Embryonic facial prominence (tissue), 1 donor: ENCODE data around the gene POLR3GL.
"Not testable (repeated sequence)": the region's sequence is repeated elsewhere in the genome, so short reads cannot be mapped to it uniquely, and the experiment has no call there.

Experiments
- DNase-seq: peaks from one replicate; pipeline ENCODE4 v3.0.0-alpha.2; 2016; ENCODE audit errors: extremely low spot score

The POLR3GL gene

DNA sequence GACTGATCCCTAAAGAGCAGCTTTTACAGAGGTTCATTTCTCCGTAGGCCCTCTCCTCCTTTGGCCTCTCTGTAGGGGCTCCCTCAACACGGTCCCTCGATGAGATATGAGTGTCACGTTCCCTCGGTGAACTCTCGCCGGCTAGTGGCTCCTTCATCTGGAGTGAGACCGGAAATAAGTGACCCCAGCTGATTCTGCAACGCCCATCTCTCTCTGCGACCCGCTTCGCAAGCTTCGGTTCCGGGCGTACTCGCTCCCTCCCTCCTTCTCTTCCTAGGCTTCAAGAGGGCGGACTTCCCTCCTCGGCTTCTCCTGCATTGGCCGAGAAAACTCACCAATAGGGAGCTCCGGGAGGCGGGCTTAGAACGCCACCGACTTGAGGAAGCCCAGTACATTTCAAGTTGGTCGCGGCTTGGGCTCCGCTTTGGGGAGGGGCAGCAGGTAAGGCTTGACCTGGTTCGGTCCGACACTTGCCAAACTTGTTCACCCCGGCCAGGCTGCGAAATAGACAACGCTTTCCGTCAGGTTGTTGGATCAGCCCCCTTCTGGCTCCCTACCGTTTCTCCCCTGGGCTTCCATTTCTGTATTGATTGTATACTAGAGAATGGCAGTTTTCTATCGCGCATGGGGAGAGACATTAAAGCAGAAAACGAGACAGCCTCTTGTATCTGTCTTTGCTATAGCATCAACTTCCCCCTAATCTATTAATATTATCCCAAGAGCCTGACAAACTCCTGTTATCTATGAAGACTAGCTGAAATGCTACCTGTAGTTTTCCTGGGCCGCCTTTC, at the start of gene POLR3GL, which contains the start of gene ANKRD34A:
Gene POLR3GL, plus strand, starts transcription at position 363 of the 791 bp plus-strand sequence. CDS start 10,176 bp downstream, outside the sequence.
Gene ANKRD34A, minus strand, starts transcription at position 248 of the 791 bp plus-strand sequence. CDS start 2,816 bp downstream, outside the sequence.
- peak; percentile 83 for DNase-seq

GRCh38 chr1:145916745-145917144, 47.7 kb upstream of the POLR3GL start:
- DNase-seq, result no peak

DNA sequence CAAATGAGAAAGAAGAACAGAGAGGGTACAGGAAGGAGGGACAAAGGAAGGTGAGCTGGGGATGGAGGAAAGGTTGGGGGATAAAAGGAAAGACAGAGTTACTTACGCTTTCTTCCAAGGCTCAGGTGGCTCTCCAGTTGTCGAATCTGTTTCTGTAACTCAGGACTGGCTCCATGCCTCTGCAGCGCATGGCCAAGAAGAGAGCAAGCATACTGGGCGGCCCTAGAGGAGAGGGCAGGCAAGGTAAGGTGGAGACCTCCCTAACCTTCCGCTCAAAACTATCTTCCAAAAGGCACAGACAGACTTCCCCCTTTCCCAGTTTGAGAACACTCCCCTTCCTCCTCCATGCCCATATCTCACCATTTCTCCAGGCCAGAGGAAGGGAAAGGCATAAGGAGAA, 46.9 kb upstream of the POLR3GL start:
- no peak for DNase-seq

- DNase-seq, result peak; percentile 83
Measured at GRCh38 chr1:145918144-145918991, 46.1 kb upstream of the POLR3GL start, which contains the start of gene PEX11B. PEX11B (minus strand) TSS chr1:145918717; CDS start chr1:145918688, 29 bp downstream.

- no peak for DNase-seq
Measured at GRCh38 chr1:145918992-145919939, 45.2 kb upstream of the POLR3GL start.

GRCh38 chr1:145920297-145920696, 44.2 kb upstream of the POLR3GL start:
- not testable (repeated sequence) for DNase-seq

- no peak for DNase-seq
Measured at GRCh38 chr1:145922266-145922665, 42.2 kb upstream of the POLR3GL start.

DNA sequence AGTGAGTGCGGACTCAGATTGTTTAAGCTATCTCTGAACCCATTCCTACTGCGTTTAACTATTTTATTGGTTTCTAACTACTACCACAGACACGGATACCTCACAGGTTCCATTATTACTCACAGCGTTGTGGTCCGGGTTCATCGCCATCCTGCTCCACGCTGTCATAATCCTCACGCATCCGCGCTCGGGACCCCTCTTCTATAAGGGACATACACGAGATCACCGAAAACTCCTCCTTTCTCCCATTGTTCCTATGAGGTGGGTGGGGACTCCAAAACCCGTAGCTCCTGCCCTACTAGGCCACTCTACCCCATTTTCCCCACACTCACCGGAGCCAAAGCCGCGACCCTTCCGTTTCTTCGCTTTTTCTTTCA, 37.8 kb upstream of the POLR3GL start:
- DNase-seq, result no peak

- DNase-seq, result peak; percentile 99
Measured at GRCh38 chr1:145927063-145927886, 37.2 kb upstream of the POLR3GL start, which contains the start of gene RBM8A. RBM8A (minus strand) TSS chr1:145927484; CDS start chr1:145927426, 58 bp downstream.

DNA sequence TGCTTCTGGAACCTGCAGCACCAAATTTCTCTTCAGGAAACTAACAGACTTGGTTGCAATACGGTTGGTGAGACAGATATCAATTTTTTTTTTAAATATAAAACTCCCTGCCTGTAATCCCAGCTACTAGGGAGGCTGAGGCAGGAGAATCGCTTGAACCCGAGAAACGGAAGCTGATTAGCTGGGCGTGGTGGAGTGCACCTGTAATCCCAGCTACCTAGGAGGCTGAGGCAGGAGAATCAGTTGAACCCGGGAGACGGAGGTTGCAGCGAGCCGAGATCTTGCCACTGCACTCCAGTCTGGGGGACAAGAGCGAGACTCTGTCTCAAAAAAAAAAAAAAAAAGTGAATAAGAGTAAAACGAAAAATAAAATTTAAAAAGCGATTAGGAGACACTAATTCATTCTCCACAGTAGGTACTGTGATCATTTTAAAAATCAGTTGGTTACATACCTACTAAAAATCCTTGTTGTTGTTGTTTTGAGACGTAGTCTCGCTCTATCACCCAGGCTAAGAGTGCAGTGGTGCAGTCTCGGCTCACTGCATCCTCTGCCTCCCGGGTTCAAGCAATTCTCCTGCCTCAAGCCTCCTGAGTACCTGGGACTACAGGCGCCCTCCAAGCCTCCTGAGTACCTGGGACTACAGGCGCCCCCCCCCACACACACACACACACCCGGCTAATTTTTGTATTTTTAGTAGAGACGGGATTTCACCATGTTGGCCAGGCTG, 36.4 kb upstream of the POLR3GL start:
- no peak for DNase-seq

DNA sequence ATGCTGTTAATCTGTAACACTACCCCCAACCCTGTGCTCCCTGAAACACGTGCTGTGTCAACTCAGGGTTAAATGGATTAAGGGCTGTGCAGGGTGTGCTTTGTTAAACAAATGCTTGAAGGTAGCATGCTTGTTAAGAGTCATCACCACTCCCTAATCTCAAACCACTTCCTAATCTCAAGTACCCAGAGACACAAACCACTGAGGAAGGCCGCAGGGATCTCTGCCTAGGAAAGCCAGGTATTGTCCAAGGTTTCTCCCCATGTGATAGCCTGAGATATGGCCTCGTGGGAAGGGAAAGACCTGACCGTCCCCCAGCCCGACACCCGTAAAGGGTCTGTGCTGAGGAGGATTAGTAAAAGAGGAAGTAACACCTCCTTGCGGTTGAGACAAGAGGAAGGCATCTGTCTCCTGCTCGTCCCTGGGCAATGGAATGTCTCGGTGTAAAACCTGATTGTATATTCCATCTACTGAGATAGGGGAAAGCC, 31.9 kb upstream of the POLR3GL start:
- not testable (repeated sequence) for DNase-seq

DNA sequence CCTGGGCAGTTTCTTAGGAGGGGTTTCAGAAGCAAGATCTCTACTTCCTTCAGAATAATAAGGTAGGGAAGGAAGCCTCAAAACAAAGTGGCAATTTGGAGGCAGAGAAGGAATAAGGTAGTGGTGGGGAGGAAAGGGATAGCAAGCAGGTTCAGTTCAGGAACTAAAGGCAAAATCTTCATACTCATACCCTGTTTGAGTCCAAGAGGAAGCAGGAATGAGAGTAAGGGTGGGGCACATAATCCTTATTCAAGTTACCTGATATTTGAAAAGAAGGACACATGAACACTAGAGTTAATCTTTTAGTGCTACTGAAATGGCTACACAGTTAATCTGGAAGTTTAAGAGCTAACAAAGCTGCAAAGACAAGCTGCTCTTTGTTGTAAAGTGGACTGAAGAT, 28.8 kb upstream of the POLR3GL start:
- DNase-seq, result no peak

DNA sequence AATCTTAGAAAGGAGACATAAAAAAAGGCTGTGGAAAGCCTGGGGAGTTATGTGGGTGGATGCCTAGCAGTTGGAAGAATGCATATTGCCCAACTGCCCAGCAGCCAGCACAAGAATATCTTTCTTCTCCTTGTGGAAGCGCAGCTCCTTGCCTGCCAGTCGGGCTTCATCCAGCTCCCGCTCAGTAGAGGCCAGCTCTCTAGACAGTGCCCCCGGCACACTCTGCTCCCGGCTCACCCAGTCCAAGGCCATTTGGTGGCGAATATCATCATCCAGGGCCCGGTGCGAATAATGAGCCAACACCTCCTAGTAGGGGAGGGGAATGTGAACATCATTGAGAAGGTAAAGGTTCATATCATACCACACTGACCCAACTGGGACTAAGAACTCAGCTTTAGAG, 28.2 kb upstream of the POLR3GL start:
- DNase-seq, result no peak

DNA sequence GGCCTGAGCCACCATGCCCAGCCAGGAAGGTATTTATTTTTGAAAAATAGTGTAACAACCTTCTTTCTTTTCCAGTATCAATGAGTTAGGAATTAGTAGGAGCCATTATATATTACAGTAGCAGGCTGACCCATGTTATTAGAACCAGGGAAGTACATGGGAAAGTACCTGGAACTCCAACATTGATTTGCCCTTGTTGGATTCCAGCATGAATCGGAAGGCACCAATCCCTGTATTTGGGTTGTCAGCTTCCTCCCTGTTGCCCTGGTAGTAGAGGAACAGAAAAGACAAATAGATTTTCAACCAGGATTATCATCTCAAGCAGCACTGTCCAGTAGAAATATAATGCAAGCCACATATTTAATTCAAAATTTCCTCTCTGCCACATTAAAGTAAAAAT, 27.1 kb upstream of the POLR3GL start:
- DNase-seq, result no peak

DNA sequence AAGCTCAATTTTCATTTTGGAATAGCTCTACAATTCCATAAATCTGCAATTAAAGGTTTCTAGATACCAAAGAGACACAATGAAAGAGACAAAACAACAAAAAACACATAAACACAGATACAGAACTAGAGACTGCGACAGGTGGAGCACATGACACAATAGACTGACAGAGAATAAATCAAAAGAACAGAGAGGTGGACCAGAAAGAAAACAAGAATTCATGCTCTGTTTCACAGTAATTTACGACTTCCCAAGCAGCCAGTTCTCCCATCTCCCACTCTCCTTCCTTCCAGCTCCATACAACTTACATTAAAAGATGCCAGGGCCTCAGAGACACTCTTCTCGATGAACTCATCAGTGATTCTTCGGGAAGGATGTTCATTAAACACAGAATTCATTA, 22.1 kb upstream of the POLR3GL start:
- no peak for DNase-seq

- DNase-seq, result no peak
Measured at GRCh38 chr1:145942871-145943270, 21.6 kb upstream of the POLR3GL start.

- no peak for DNase-seq
Measured at GRCh38 chr1:145944532-145944931, 20.0 kb upstream of the POLR3GL start.

DNA sequence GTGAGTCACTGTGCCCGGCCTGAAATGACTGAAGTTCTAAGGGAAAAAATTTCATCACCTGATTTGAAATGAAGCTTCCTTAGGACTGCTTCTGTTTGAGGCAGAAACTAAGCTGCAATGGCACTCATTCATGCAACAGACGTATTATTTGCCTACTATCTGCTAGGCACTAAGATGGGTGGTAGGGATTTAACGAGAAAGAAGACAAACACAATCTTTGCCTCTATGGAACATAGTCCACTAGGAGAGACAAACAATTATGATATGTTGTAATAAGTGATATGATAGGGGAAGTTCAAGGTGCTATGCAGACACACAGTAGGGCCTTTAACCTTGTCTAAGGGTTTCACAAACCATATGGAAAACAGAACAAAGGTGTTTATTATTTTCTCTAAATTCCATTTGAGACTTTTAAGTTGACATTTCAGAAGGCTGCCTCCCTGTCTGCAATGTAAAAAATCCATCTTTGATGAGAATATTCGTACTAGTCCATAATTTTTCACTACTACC, 18.0 kb upstream of the POLR3GL start:
- DNase-seq, result no peak

GRCh38 chr1:145947551-145947950, 16.9 kb upstream of the POLR3GL start:
- no peak for DNase-seq
